Measurements from ENCODE around the gene CPAMD8.
"Not testable (repeated sequence)": the region's sequence is repeated elsewhere in the genome, so short reads cannot be mapped to it uniquely, and the experiment has no call there.

The CPAMD8 gene

GRCh38 chr19:16944626-16945363 lies 81.8 kb downstream of the CPAMD8 start:
- DNase-seq, result no peak

GRCh38 chr19:16943942-16944625 lies 82.5 kb downstream of the CPAMD8 start:
- DNase-seq, result no peak

- DNase-seq, result not testable (repeated sequence)
Observed at GRCh38 chr19:16943090-16943489, 83.5 kb downstream of the CPAMD8 start.

GRCh38 chr19:16942583-16942982 lies 84.0 kb downstream of the CPAMD8 start:
- DNase-seq, result no peak

- DNase-seq, result no peak
Observed at GRCh38 chr19:16940626-16941025, 86.0 kb downstream of the CPAMD8 start.

- DNase-seq, result not testable (repeated sequence)
Observed at GRCh38 chr19:16940063-16940462, 86.5 kb downstream of the CPAMD8 start.

- DNase-seq, result no peak
Observed at GRCh38 chr19:16938211-16938610, 88.4 kb downstream of the CPAMD8 start.

GRCh38 chr19:16937796-16938195 lies 88.8 kb downstream of the CPAMD8 start:
- DNase-seq, result not testable (repeated sequence)

GRCh38 chr19:16936901-16937300 lies 89.7 kb downstream of the CPAMD8 start:
- no peak for DNase-seq

- DNase-seq, result no peak
Observed at GRCh38 chr19:16934489-16934888, 92.1 kb downstream of the CPAMD8 start.

- no peak for DNase-seq
Observed at GRCh38 chr19:16931306-16931705, 95.3 kb downstream of the CPAMD8 start.

- no peak for DNase-seq
Observed at GRCh38 chr19:16930753-16931152, 95.9 kb downstream of the CPAMD8 start.

GRCh38 chr19:16928916-16929315 lies 97.7 kb downstream of the CPAMD8 start:
- no peak for DNase-seq

- DNase-seq, result no peak
Observed at GRCh38 chr19:16928351-16928750, 98.3 kb downstream of the CPAMD8 start.

GRCh38 chr19:16927883-16928282 lies 98.7 kb downstream of the CPAMD8 start:
- DNase-seq, result no peak

GRCh38 chr19:16922949-16923348 lies 103.7 kb downstream of the CPAMD8 start:
- DNase-seq, result no peak

GRCh38 chr19:16922592-16922934 lies 104.0 kb downstream of the CPAMD8 start:
- DNase-seq, result no peak

- DNase-seq, result no peak
Observed at GRCh38 chr19:16921766-16922591, 104.6 kb downstream of the CPAMD8 start.

- no peak for DNase-seq
Observed at GRCh38 chr19:16920816-16921529, 105.6 kb downstream of the CPAMD8 start.

GRCh38 chr19:16919496-16919895 lies 107.1 kb downstream of the CPAMD8 start:
- DNase-seq, result no peak

GRCh38 chr19:16917401-16917800 lies 109.2 kb downstream of the CPAMD8 start:
- DNase-seq, result no peak

- DNase-seq, result no peak
Observed at GRCh38 chr19:16915734-16916133, 110.9 kb downstream of the CPAMD8 start.

GRCh38 chr19:16915135-16915534 lies 111.5 kb downstream of the CPAMD8 start:
- no peak for DNase-seq

All from CD4-positive, alpha-beta T cell treated with Interleukin-1 beta for 1 hour (primary cell).